ENCODE measurements around the gene IL10RA. TPM values are rescaled to one million over a fixed set of nuclear protein-coding genes. Genes with fewer than 3 reads are reported as not detected.

The IL10RA gene
- total and polyA plus RNA-seq, 9 of the 15 experiments (the other 6 are each of a cell fraction or from before 2014, with no cell fraction given) = 0.17 to 17.3 (median 2.9) TPM

DNA sequence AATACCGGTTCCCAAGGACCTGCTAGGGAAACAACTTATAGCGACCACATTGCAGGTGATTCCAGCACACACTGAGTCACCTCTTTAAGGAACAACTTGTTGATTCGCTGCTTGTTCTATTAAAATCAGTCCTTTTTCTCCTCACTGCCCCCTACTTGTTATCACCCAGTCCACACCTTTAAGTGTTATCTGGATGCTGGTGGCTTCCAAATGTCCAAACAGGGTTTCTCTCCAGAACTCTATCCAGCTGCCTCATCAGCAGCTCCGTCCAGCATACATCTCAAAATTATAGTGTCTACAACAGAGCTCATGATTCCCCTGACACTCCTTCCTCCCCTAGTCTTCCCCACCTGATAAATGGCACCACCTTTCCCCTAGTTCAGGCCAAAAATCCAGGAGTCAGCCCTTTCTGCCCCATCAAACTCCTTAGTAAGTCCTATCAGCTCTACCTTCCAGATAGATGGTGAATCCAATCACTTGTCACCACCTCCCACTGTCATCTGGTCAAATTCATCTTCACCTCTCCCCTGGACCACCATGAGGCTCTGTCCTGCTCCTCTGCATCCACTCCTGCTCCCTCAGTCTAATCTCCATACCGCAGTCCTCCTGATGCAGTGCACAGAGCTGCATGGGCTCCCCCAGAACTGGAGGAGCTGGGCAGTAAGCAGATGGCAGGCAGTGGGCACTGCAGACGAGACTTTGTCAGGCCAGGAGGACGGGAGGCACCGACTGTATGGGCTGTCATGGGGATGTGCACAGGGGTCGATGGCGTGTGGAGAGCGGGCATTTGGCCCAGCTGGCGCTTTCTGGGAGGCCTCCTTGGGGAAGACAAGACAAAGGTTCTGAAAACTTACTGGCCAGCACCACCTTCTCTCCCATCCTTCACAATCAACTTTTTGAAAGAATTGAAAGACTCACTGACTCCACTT, 19.3 kb downstream of the IL10RA start (continued):
- TF ChIP-seq ZKSCAN1 (IDR thresholded peaks at IDR 0.05; ENCODE audit: low read depth, low read length) (peak; percentile 33; the same call in 1 of the 2 replicates), SMARCC2 (IDR thresholded peaks at IDR 0.05; ENCODE audit: low read depth) (peak; percentile 40; the same call in 1 of the 2 replicates), ZNF445 (CRISPR knock-in tag; IDR thresholded peaks at IDR 0.05; ENCODE audit: low read depth) (no peak), GABPB1 (CRISPR knock-in tag; IDR thresholded peaks at IDR 0.05) (no peak), BDP1 (IDR thresholded peaks at IDR 0.05; ENCODE audit: insufficient read depth, insufficient read length) (no peak), NCOR1 (IDR thresholded peaks at IDR 0.05) (peak; percentile 65), POLR2AphosphoS5 (IDR thresholded peaks at IDR 0.05; ENCODE audit: control insufficient read depth, insufficient read depth, low read depth, low read length) (peak; percentile 54; the same call in 1 of the 2 replicates), SAFB2 (IDR thresholded peaks at IDR 0.05; ENCODE audit: borderline replicate concordance, low read depth, low read length, severe bottlenecking) (no peak), PTRF (tag; IDR thresholded peaks at IDR 0.05) (no peak), SMARCA4 (IDR thresholded peaks at IDR 0.05) (peak; percentile 84), JUND (IDR thresholded peaks at IDR 0.05; ENCODE audit: borderline replicate concordance, low read depth, low read length) (peak; percentile 61; the same call in 1 of the 2 replicates), JUND (tag; IDR thresholded peaks at IDR 0.05; ENCODE audit: borderline replicate concordance, low read depth, low read length) (peak; percentile 40; the same call in 1 of the 3 replicates), TEAD2 (tag; IDR thresholded peaks at IDR 0.05) (no peak), KLF16 (IDR thresholded peaks at IDR 0.05) (peak; percentile 50; the same call in 1 of the 2 replicates), ZNF316 (IDR thresholded peaks at IDR 0.05) (peak; percentile 40; the same call in 1 of the 2 replicates)
- TF ChIP-seq, protein P1, sequence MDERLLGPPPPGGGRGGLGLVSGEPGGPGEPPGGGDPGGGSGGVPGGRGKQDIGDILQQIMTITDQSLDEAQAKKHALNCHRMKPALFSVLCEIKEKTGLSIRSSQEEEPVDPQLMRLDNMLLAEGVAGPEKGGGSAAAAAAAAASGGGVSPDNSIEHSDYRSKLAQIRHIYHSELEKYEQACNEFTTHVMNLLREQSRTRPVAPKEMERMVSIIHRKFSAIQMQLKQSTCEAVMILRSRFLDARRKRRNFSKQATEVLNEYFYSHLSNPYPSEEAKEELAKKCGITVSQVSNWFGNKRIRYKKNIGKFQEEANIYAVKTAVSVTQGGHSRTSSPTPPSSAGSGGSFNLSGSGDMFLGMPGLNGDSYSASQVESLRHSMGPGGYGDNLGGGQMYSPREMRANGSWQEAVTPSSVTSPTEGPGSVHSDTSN (CRISPR knock-in tag; IDR thresholded peaks at IDR 0.05; ENCODE audit: low read depth) = no peak
- TF ChIP-seq, protein P1 (tag; conservative IDR thresholded peaks at IDR 0.05; ENCODE audit: low read depth) = no peak
- TF ChIP-seq, protein P2, sequence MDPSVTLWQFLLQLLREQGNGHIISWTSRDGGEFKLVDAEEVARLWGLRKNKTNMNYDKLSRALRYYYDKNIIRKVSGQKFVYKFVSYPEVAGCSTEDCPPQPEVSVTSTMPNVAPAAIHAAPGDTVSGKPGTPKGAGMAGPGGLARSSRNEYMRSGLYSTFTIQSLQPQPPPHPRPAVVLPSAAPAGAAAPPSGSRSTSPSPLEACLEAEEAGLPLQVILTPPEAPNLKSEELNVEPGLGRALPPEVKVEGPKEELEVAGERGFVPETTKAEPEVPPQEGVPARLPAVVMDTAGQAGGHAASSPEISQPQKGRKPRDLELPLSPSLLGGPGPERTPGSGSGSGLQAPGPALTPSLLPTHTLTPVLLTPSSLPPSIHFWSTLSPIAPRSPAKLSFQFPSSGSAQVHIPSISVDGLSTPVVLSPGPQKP (CRISPR knock-in tag; IDR thresholded peaks at IDR 0.05) = no peak
- TF ChIP-seq, protein P3, sequence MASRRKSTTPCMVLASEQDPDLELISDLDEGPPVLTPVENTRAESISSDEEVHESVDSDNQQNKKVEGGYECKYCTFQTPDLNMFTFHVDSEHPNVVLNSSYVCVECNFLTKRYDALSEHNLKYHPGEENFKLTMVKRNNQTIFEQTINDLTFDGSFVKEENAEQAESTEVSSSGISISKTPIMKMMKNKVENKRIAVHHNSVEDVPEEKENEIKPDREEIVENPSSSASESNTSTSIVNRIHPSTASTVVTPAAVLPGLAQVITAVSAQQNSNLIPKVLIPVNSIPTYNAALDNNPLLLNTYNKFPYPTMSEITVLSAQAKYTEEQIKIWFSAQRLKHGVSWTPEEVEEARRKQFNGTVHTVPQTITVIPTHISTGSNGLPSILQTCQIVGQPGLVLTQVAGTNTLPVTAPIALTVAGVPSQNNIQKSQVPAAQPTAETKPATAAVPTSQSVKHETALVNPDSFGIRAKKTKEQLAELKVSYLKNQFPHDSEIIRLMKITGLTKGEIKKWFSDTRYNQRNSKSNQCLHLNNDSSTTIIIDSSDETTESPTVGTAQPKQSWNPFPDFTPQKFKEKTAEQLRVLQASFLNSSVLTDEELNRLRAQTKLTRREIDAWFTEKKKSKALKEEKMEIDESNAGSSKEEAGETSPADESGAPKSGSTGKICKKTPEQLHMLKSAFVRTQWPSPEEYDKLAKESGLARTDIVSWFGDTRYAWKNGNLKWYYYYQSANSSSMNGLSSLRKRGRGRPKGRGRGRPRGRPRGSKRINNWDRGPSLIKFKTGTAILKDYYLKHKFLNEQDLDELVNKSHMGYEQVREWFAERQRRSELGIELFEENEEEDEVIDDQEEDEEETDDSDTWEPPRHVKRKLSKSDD (conservative IDR thresholded peaks at IDR 0.05; ENCODE audit: low read length) = no peak
- TF ChIP-seq, protein P4, sequence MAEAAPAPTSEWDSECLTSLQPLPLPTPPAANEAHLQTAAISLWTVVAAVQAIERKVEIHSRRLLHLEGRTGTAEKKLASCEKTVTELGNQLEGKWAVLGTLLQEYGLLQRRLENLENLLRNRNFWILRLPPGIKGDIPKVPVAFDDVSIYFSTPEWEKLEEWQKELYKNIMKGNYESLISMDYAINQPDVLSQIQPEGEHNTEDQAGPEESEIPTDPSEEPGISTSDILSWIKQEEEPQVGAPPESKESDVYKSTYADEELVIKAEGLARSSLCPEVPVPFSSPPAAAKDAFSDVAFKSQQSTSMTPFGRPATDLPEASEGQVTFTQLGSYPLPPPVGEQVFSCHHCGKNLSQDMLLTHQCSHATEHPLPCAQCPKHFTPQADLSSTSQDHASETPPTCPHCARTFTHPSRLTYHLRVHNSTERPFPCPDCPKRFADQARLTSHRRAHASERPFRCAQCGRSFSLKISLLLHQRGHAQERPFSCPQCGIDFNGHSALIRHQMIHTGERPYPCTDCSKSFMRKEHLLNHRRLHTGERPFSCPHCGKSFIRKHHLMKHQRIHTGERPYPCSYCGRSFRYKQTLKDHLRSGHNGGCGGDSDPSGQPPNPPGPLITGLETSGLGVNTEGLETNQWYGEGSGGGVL (CRISPR knock-in tag; IDR thresholded peaks at IDR 0.05) = no peak
